Panc1 (cell line): ENCODE data around the gene SIAE. TPM values are rescaled to one million over a fixed set of nuclear protein-coding genes. Genes with fewer than 3 reads are reported as not detected.

Experiments
- ATAC-seq: fragments of 200-7000 bp; cut with Tn5 transposase; 2 replicates; pipeline ENCODE4 v1.9.1; 2020; ENCODE audit warnings: mild to moderate bottlenecking, moderate library complexity
- BruUV-seq: library from RNA; stranded (reverse); fragments of 400-500 nt; replicated peaks from 2 replicates; lab custom pipeline; 2021; lab: Mats Ljungman, UMichigan
- CTCF ChIA-PET: fragments of 300-600 bp; sonication (Branson Sonifier 250); formaldehyde crosslinking; loops from one replicate; lab custom pipeline; 2022; ENCODE audit warnings: antibody characterized with exemption; lab: Charles Lee
- POLR2A ChIA-PET: fragments of 300-600 bp; sonication (Branson Sonifier 250); formaldehyde crosslinking; loops from one replicate; lab custom pipeline; 2022; ENCODE audit warnings: antibody characterized with exemption; lab: Charles Lee
- DNase-seq: peaks from one replicate; pipeline ENCODE4 v3.0.0-alpha.2; 2010; ENCODE audit warnings: low read depth, low spot score
- H3K27ac ChIP-seq: 2 replicates; pipeline ENCODE4 v1.5.1; 2011; ENCODE audit warnings: mild to moderate bottlenecking, low read length, inconsistent platforms
- H3K27me3 ChIP-seq: fragments of 200-500 bp; sonication (Bioruptor generic); 2 replicates; pipeline ENCODE4 v1.6.0; 2014; ENCODE audit warnings: low read length, inconsistent platforms; ENCODE audit not compliant: control insufficient read depth, insufficient read depth
- H3K36me3 ChIP-seq: fragments of 200-500 bp; sonication (Bioruptor generic); 2 replicates; pipeline ENCODE4 v1.5.1; 2014; ENCODE audit warnings: inconsistent platforms, mild to moderate bottlenecking, low read length, moderate library complexity; ENCODE audit not compliant: control insufficient read depth, insufficient read depth
- H3K4me1 ChIP-seq: 2 replicates; pipeline ENCODE4 v1.5.1; 2011; ENCODE audit warnings: inconsistent platforms, mild to moderate bottlenecking, low read length, moderate library complexity; ENCODE audit not compliant: control insufficient read depth, insufficient read depth
- H3K4me3 ChIP-seq, 2 experiments: 2 replicates each; pipeline ENCODE4 v1.5.1; 2011 to 2012; ENCODE audit warnings: low read depth in 2 of 2, low read length in 2 of 2, mild to moderate bottlenecking in 2 of 2, inconsistent platforms in 1 of 2, moderate library complexity in 1 of 2
- H3K9me3 ChIP-seq: fragments of 200-500 bp; sonication (Bioruptor generic); 2 replicates; pipeline ENCODE4 v1.5.1; 2014; ENCODE audit warnings: low read depth, mild to moderate bottlenecking, inconsistent platforms, low read length, moderate library complexity; ENCODE audit not compliant: control insufficient read depth, insufficient read depth
- CTCF ChIP-seq: fragments of 450-650 bp; IDR thresholded peaks from 2 replicates; pipeline ENCODE4 v1.5.1; 2017; ENCODE audit warnings: mild to moderate bottlenecking
- POLR2AphosphoS5 ChIP-seq: IDR thresholded peaks from 2 replicates; pipeline ENCODE4 v1.6.1; 2012; ENCODE audit warnings: mild to moderate bottlenecking, low read depth, low read length, moderate library complexity
- REST ChIP-seq, 2 experiments: IDR thresholded peaks; 2 replicates each; pipeline ENCODE4 v1.6.1; 2011 to 2012; ENCODE audit warnings: low read depth in 2 of 2, control low read depth in 1 of 2, low read length in 1 of 2, mild to moderate bottlenecking in 1 of 2, moderate library complexity in 1 of 2; ENCODE audit not compliant: insufficient read depth in 1 of 2
- SIN3A ChIP-seq: IDR thresholded peaks from 2 replicates; pipeline ENCODE4 v1.6.1; 2012; ENCODE audit warnings: low read depth, mild to moderate bottlenecking, low read length, moderate library complexity, borderline replicate concordance; ENCODE audit not compliant: insufficient read depth
- TCF7L2 ChIP-seq: IDR thresholded peaks from 2 replicates; pipeline ENCODE4 v1.6.1; 2011; ENCODE audit warnings: mild to moderate bottlenecking, low read depth, low read length, inconsistent platforms
- in situ Hi-C: cut with HindIII; loops from 2 replicates; pipeline ENCODE4 v1.10.0; 2016; ENCODE audit warnings: low sequenced_read_pairs, low pct_unique_long_range_greater_than_20kb
- intact Hi-C: fragments of 100-400 bp; cut with micrococcal nuclease; formaldehyde crosslinking; loops from one replicate; pipeline ENCODE4 v1.10.0; 2022; ENCODE audit not compliant: unreplicated experiment
- total RNA-seq: library from RNA; stranded (reverse); gene quantifications from one replicate; pipeline ENCODE4 v1.2.1, GENCODE V29; 2021; ENCODE audit not compliant: unreplicated experiment

The SIAE gene
- total RNA-seq, 1 experiment from 2014 or later: 14.9 TPM

GRCh38 chr11:124678416-124678815 lies 4.9 kb upstream of the SIAE start:
- H3K4me3 ChIP-seq: no peak overlapping the region
- H3K27ac ChIP-seq: no peak overlapping the region
- H3K4me1 ChIP-seq: peaks cover 6% of the 10 kb centered on the region
- TF ChIP-seq SIN3A (no peak), CTCF (no peak), POLR2AphosphoS5 (no peak), TCF7L2 (no peak), REST (IDR thresholded peaks at IDR 0.05; ENCODE audit: insufficient read depth in 1 of 2, low read depth in 2 of 2, low read length in 1 of 2) (no peak)
- no peaks in the 10 kb centered on the region for H3K27me3 ChIP-seq
- H3K36me3 ChIP-seq: no peaks in the 10 kb centered on the region
- CTCF ChIA-PET: interaction anchor here (0.7 kb wide), 1 partner anchor 263 kb away, joined by 3 read pairs; no protein-coding TSS in a partner anchor
- ATAC-seq: no peak
- POLR2A ChIA-PET: interaction anchor here (0.7 to 1.1 kb wide), 2 partner anchors 22 to 35 kb away, joined by 3 to 6 read pairs; no protein-coding TSS in a partner anchor
- BruUV-seq: no TSS peak
- DNase-seq: no peak
- intact Hi-C loops: no loop called here
- in situ Hi-C loops: no loop called here
- peaks cover 16% of the 10 kb centered on the region; the same call in 1 of the 2 replicates for H3K9me3 ChIP-seq

GRCh38 chr11:124676386-124676785 lies 2.8 kb upstream of the SIAE start:
- Histone ChIP-seq H3K4me3 (no peak overlapping the region), H3K36me3 (no peaks in the 10 kb centered on the region), H3K27ac (no peak overlapping the region), H3K9me3 (no peaks in the 10 kb centered on the region; the same call in 1 of the 2 replicates), H3K27me3 (no peaks in the 10 kb centered on the region), H3K4me1 (peaks cover 13% of the 10 kb centered on the region)
- in situ Hi-C loops: no loop called here
- CTCF ChIA-PET: no interaction called here
- DNase-seq (no peak), ATAC-seq (no peak)
- BruUV-seq: no TSS peak
- POLR2A ChIA-PET: no interaction called here
- TF ChIP-seq TCF7L2 (no peak), POLR2AphosphoS5 (no peak), CTCF (no peak), SIN3A (no peak), REST (IDR thresholded peaks at IDR 0.05; ENCODE audit: insufficient read depth in 1 of 2, low read depth in 2 of 2, low read length in 1 of 2) (no peak)
- intact Hi-C loops: no loop called here
